GM23338 (cell line): Measurements from ENCODE around the gene ADIPOQ. TPM values are rescaled to one million over a fixed set of nuclear protein-coding genes. Genes with fewer than 3 reads are reported as not detected.
"Not testable (repeated sequence)": the region's sequence is repeated elsewhere in the genome, so short reads cannot be mapped to it uniquely, and the experiment has no call there.

Experiments
- ATAC-seq: fragments of 200-7000 bp; cut with Tn5 transposase; 3 replicates; pipeline ENCODE4 v1.9.1; 2020
- DNase-seq: peaks from one replicate; pipeline ENCODE4 v3.0.0-alpha.2; 2015; ENCODE audit warnings: low spot score
- H2AFZ ChIP-seq: fragments of 200-600 bp; sonication (generic); 2 replicates; pipeline ENCODE4 v1.8.0; 2016; ENCODE audit warnings: antibody characterized with exemption, mild to moderate bottlenecking, moderate library complexity
- H3F3A ChIP-seq: fragments of 200-600 bp; sonication (generic); replicated peaks from 2 replicates; pipeline ENCODE4 v1.8.0; 2017; ENCODE audit warnings: antibody characterized with exemption, mixed run types, low read depth
- H3K27ac ChIP-seq: fragments of 200-600 bp; sonication (generic); 2 replicates; pipeline ENCODE4 v1.6.1; 2016; ENCODE audit warnings: low read depth
- H3K27me3 ChIP-seq: fragments of 200-600 bp; sonication (generic); 2 replicates; pipeline ENCODE4 v1.8.0; 2016; ENCODE audit warnings: mild to moderate bottlenecking, mixed run types, moderate library complexity; ENCODE audit not compliant: insufficient read depth
- H3K36me3 ChIP-seq: fragments of 200-600 bp; sonication (generic); 2 replicates; pipeline ENCODE4 v1.8.0; 2016; ENCODE audit warnings: mild to moderate bottlenecking; ENCODE audit not compliant: insufficient read depth
- H3K4me1 ChIP-seq: fragments of 200-600 bp; sonication (generic); 2 replicates; pipeline ENCODE4 v1.8.0; 2016; ENCODE audit warnings: mild to moderate bottlenecking, moderate library complexity; ENCODE audit not compliant: insufficient read depth
- H3K4me2 ChIP-seq: fragments of 200-600 bp; sonication (generic); 2 replicates; pipeline ENCODE4 v1.7.1; 2017; ENCODE audit warnings: mixed run types
- H3K4me3 ChIP-seq: fragments of 200-600 bp; sonication (generic); 2 replicates; pipeline ENCODE4 v1.6.1; 2016; ENCODE audit warnings: mixed run types
- H3K79me2 ChIP-seq: fragments of 200-600 bp; sonication (generic); replicated peaks from 2 replicates; pipeline ENCODE4 v1.8.0; 2017; ENCODE audit warnings: mild to moderate bottlenecking; ENCODE audit not compliant: insufficient read depth
- H3K9me2 ChIP-seq: fragments of 200-600 bp; sonication (generic); 2 replicates; pipeline ENCODE4 v1.8.0; 2017; ENCODE audit not compliant: insufficient read depth
- H4K20me1 ChIP-seq: fragments of 200-600 bp; sonication (generic); replicated peaks from 2 replicates; pipeline ENCODE4 v1.8.0; 2017; ENCODE audit warnings: mild to moderate bottlenecking; ENCODE audit not compliant: insufficient read depth
- H3K27ac Mint-ChIP-seq: 2 replicates; pipeline ENCODE4 v1.8.0; 2020; ENCODE audit warnings: inconsistent platforms, mild to moderate bottlenecking, moderate library complexity, mixed read lengths
- H3K27me3 Mint-ChIP-seq: 3 replicates; pipeline ENCODE4 v1.8.0; 2022; ENCODE audit warnings: low read depth, mild to moderate bottlenecking, moderate library complexity, mixed read lengths, inconsistent platforms; ENCODE audit not compliant: insufficient read depth, poor library complexity
- H3K36me3 Mint-ChIP-seq: 3 replicates; pipeline ENCODE4 v1.8.0; 2021; ENCODE audit warnings: low read depth, mild to moderate bottlenecking, inconsistent platforms, moderate library complexity, mixed read lengths
- H3K4me1 Mint-ChIP-seq: 3 replicates; pipeline ENCODE4 v1.8.0; 2020; ENCODE audit warnings: mild to moderate bottlenecking, inconsistent platforms, mixed read lengths
- H3K4me3 Mint-ChIP-seq: 3 replicates; pipeline ENCODE4 v1.8.0; 2021; ENCODE audit warnings: moderate library complexity, mild to moderate bottlenecking, inconsistent platforms, mixed read lengths
- H3K9me3 Mint-ChIP-seq: 3 replicates; pipeline ENCODE4 v1.8.0; 2020; ENCODE audit warnings: moderate library complexity, mild to moderate bottlenecking, inconsistent platforms, mixed read lengths
- polyA plus RNA-seq: library from polyadenylated mRNA; unstranded; fragments of >200 nt; fragmentation: Nextera tagmentation; extraction: Ambion mirVana; gene quantifications from 2 replicates; pipeline ENCODE4 v1.2.1, GENCODE V29; 2016
- total RNA-seq: library from RNA; depleted of rRNA; stranded (reverse); fragments of >200 nt; shearing (Covaris generic); gene quantifications from 2 replicates; pipeline ENCODE4 v1.2.3, GENCODE V29; 2014
- TF ChIP-seq, protein P1 (sequence below): fragments of 250-450 bp; sonication (Bioruptor Pico); IDR thresholded peaks from 2 replicates; pipeline ENCODE4 v1.5.0; 2020; ENCODE audit warnings: mild to moderate bottlenecking, moderate library complexity
- TF ChIP-seq, protein P2 (sequence below), 2 experiments: fragments of 200-600 bp in 1 of 2; sonication (generic) in 1 of 2; conservative IDR thresholded peaks; 2 replicates each; pipeline versions ENCODE4 v1.5.1 to v1.6.1; 2016 to 2017; ENCODE audit warnings: antibody characterized with exemption in 2 of 2, low read depth in 2 of 2, mild to moderate bottlenecking in 2 of 2, moderate library complexity in 1 of 2

Gene ADIPOQ
- total and polyA plus RNA-seq, 2 experiments from 2014 or later, result not detected

DNA sequence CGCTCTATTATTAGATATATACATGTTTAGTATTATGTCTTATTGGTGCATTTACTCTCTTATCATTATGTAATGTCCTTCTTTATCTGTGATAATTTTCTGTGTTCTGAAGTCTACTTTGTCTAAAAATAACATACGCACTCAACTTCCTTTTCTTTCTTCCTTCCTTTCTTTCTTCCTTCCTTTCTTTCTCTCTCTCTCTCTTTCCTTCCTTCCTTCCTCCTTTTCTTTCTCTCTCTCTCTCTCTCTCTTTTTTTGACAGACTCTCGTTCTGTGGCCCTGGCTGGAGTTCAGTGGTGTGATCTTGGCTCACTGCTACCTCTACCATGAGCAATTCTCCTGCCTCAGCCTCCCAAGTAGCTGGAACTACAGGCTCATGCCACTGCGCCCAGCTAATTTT, 15.2 kb downstream of the ADIPOQ start (continued):
- TF ChIP-seq, protein P1, sequence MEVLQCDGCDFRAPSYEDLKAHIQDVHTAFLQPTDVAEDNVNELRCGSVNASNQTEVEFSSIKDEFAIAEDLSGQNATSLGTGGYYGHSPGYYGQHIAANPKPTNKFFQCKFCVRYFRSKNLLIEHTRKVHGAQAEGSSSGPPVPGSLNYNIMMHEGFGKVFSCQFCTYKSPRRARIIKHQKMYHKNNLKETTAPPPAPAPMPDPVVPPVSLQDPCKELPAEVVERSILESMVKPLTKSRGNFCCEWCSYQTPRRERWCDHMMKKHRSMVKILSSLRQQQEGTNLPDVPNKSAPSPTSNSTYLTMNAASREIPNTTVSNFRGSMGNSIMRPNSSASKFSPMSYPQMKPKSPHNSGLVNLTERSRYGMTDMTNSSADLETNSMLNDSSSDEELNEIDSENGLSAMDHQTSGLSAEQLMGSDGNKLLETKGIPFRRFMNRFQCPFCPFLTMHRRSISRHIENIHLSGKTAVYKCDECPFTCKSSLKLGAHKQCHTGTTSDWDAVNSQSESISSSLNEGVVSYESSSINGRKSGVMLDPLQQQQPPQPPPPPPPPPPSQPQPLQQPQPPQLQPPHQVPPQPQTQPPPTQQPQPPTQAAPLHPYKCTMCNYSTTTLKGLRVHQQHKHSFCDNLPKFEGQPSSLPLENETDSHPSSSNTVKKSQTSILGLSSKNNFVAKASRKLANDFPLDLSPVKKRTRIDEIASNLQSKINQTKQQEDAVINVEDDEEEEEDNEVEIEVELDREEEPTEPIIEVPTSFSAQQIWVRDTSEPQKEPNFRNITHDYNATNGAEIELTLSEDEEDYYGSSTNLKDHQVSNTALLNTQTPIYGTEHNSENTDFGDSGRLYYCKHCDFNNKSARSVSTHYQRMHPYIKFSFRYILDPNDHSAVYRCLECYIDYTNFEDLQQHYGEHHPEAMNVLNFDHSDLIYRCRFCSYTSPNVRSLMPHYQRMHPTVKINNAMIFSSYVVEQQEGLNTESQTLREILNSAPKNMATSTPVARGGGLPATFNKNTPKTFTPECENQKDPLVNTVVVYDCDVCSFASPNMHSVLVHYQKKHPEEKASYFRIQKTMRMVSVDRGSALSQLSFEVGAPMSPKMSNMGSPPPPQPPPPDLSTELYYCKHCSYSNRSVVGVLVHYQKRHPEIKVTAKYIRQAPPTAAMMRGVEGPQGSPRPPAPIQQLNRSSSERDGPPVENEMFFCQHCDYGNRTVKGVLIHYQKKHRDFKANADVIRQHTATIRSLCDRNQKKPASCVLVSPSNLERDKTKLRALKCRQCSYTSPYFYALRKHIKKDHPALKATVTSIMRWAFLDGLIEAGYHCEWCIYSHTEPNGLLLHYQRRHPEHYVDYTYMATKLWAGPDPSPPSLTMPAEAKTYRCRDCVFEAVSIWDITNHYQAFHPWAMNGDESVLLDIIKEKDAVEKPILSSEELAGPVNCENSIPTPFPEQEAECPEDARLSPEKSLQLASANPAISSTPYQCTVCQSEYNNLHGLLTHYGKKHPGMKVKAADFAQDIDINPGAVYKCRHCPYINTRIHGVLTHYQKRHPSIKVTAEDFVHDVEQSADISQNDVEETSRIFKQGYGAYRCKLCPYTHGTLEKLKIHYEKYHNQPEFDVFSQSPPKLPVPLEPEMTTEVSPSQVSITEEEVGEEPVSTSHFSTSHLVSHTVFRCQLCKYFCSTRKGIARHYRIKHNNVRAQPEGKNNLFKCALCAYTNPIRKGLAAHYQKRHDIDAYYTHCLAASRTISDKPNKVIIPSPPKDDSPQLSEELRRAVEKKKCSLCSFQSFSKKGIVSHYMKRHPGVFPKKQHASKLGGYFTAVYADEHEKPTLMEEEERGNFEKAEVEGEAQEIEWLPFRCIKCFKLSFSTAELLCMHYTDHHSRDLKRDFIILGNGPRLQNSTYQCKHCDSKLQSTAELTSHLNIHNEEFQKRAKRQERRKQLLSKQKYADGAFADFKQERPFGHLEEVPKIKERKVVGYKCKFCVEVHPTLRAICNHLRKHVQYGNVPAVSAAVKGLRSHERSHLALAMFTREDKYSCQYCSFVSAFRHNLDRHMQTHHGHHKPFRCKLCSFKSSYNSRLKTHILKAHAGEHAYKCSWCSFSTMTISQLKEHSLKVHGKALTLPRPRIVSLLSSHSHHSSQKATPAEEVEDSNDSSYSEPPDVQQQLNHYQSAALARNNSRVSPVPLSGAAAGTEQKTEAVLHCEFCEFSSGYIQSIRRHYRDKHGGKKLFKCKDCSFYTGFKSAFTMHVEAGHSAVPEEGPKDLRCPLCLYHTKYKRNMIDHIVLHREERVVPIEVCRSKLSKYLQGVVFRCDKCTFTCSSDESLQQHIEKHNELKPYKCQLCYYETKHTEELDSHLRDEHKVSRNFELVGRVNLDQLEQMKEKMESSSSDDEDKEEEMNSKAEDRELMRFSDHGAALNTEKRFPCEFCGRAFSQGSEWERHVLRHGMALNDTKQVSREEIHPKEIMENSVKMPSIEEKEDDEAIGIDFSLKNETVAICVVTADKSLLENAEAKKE, result no peak
- TF ChIP-seq, protein P2, sequence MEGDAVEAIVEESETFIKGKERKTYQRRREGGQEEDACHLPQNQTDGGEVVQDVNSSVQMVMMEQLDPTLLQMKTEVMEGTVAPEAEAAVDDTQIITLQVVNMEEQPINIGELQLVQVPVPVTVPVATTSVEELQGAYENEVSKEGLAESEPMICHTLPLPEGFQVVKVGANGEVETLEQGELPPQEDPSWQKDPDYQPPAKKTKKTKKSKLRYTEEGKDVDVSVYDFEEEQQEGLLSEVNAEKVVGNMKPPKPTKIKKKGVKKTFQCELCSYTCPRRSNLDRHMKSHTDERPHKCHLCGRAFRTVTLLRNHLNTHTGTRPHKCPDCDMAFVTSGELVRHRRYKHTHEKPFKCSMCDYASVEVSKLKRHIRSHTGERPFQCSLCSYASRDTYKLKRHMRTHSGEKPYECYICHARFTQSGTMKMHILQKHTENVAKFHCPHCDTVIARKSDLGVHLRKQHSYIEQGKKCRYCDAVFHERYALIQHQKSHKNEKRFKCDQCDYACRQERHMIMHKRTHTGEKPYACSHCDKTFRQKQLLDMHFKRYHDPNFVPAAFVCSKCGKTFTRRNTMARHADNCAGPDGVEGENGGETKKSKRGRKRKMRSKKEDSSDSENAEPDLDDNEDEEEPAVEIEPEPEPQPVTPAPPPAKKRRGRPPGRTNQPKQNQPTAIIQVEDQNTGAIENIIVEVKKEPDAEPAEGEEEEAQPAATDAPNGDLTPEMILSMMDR (conservative IDR thresholded peaks at IDR 0.05; ENCODE audit: low read depth in 2 of 2), result no peak

DNA sequence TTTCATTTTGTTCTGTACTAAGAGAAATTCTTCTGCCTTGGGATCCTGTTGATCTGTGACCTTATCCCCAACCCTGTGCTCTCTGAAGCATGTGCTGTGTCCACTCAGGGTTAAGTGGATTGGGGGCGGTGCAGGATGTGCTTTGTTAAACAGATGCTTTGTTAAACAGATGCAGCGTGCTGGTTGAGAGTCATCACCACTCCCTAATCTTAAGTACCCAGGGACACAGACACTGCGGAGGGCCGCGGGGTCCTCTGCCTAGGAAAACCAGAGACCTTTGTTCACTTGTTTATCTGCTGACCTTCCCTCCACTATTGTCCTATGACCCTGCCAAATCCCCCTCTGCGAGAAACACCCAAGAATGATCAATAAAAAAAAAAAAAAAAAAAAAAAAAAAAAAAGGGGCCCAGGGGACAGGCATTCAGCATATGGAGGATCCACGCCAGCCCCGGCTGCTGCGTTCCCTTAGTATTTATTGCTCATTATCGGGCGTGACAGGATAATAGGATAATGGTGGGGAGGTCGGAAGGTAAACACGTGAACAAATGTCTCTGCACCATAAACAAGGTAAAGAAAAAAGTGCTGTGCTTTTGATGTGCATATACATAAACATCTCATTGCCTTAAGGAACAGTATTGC, 22.8 kb downstream of the ADIPOQ start:
- not testable (repeated sequence) for H3K4me3 Mint-ChIP-seq, H3K79me2 ChIP-seq, H3K4me2 ChIP-seq, H3K4me1 Mint-ChIP-seq, H2AFZ ChIP-seq, H3K4me1 ChIP-seq, H3K36me3 Mint-ChIP-seq, H3K9me2 ChIP-seq, H3K9me3 Mint-ChIP-seq, H4K20me1 ChIP-seq, H3F3A ChIP-seq, H3K36me3 ChIP-seq, H3K27me3 Mint-ChIP-seq, H3K27me3 ChIP-seq, DNase-seq, H3K27ac Mint-ChIP-seq, H3K4me3 ChIP-seq, H3K27ac ChIP-seq
- peak; percentile 91 for ATAC-seq

DNA sequence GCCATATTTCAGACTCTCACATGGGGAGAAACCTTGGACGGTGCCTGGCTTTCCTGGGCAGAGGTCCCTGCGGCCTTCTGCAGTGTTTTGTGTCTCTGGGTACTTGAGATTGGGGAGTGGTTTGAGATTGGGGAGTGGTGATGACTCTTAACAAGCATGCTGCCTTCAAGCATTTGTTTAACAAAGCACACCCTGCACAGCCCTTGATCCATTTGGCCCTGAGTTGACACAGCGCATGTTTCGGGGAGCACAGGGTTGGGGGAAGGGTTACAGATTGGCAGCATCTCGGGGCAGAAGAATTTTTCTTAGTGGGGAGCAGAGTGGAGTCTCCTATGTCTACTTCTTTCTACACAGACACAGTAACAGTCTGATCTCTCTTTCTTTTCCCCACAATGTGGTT, 23.6 kb downstream of the ADIPOQ start:
- H3K79me2 ChIP-seq, H3K9me3 Mint-ChIP-seq, H3K36me3 Mint-ChIP-seq, H3K27ac ChIP-seq, H3K9me2 ChIP-seq, H3K27me3 Mint-ChIP-seq, H3K4me1 ChIP-seq, H3F3A ChIP-seq, H3K4me3 ChIP-seq, H3K27me3 ChIP-seq, H3K4me2 ChIP-seq, H3K27ac Mint-ChIP-seq, H2AFZ ChIP-seq, H3K36me3 ChIP-seq, H4K20me1 ChIP-seq, H3K4me1 Mint-ChIP-seq, DNase-seq, H3K4me3 Mint-ChIP-seq: not testable (repeated sequence)
- ATAC-seq, result peak; percentile 74
